GM12891 (cell line): Measurements from ENCODE around the gene RNPEP.

ENCODE experiments used
- POLR2A ChIP-seq: IDR thresholded peaks from 2 replicates; pipeline ENCODE4 v1.6.1; 2011; ENCODE audit warnings: low read depth, low read length, control low read depth
- POLR2AphosphoS5 ChIP-seq: IDR thresholded peaks from 2 replicates; pipeline ENCODE4 v1.6.1; 2011; ENCODE audit warnings: low read depth, low read length, control low read depth
- SPI1 ChIP-seq: IDR thresholded peaks from 2 replicates; pipeline ENCODE4 v1.6.1; 2011; ENCODE audit warnings: low read depth, low read length, control low read depth

- TF ChIP-seq POLR2A (no peak), SPI1 (no peak), POLR2AphosphoS5 (no peak)
These were observed 35.5 kb downstream of the RNPEP start for GRCh38 chr1:202017749-202018467.
